Measurements from ENCODE around the gene PHF21B.
"Not testable (repeated sequence)": the region's sequence is repeated elsewhere in the genome, so short reads cannot be mapped to it uniquely, and the experiment has no call there.

PHF21B gene

DNA sequence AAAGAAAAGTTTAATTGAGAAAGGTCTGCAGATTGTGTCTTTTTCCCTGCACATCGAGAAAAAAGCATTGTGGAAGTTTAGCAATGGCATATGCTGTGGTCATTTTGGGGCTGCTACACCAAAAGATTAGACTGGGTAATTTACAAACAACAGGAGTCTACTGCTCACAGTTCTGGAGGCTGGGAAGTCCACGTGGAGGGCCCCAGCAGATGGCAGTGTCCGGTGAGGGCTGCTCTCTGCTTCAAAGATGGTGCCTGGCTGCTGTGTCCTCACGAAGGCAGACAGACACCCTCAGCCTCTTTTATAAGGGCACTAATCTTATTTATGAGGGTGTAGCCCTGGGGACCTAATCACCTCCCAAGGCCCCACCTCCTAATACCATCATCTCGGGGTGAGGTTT, 21.1 kb downstream of the PHF21B start:
- no peak for DNase-seq

DNA sequence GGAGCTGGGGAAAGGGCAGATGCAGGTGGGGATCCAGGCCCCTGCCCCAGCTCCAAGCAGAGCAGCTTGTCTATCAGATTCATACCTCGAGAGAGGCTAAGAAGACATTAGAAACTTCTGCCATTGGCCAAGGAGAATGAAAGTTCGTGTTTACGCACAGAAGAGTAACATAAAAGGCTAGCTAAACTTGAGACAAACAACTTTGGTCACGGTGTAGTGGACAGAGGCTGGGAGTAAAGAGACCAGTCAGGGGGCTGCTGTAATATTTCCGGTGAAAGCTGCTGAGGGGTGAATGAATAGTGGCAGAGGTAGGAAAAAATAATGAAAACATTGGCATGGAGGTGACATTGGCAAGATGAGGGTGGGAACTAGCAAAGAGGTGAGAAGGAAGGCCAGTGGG, 22.9 kb downstream of the PHF21B start:
- DNase-seq = no peak

DNA sequence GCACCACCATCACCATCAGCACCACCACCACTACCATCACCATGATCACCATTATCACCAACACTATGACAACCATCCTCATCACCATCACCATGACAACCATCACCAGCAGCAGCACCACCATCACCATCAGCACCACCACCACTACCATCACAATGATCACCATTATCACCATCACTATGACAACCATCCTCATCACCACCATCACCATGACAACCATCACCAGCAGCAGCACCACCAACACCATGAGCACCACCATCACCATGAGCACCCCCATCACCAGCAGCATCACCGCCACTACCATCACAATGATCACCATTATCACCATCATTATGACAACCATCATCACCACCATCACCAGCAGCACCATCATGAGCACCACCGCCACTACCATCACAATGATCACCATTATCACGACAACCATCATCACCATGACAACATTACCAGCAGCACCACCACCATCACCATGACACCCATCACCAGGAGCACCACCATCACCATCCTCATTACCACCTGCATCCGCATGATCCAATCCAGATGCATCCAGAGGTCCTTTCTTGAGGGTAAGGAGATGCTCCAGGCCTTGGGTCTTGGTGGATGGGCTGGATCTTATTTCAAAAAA, 23.8 kb downstream of the PHF21B start:
- DNase-seq = no peak

DNA sequence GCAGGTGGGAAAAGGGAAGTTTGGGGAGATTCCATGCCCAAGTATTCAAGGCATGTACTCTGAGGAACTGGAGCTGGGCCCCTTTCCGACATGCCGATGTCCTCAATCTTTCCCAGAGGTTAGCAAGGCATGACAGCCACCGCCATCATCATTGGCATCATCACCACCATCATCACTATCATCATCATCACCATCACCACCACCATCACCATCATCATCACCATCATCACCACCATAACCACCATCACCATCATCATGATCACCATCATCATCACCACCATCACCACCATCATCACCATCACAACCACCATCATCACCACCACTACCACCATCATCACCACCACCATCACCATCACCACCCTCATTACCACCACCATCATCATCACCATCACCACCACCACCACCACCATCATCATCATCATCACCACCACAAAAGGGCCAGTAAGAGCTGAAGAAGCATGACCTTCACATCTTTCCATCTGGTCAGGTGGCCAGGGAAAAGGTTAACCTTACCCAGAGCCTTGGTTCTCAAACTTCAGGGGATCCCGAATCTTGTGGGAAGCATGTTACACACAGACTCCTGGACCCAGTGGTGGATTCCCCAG, 25.8 kb downstream of the PHF21B start:
- no peak for DNase-seq

DNA sequence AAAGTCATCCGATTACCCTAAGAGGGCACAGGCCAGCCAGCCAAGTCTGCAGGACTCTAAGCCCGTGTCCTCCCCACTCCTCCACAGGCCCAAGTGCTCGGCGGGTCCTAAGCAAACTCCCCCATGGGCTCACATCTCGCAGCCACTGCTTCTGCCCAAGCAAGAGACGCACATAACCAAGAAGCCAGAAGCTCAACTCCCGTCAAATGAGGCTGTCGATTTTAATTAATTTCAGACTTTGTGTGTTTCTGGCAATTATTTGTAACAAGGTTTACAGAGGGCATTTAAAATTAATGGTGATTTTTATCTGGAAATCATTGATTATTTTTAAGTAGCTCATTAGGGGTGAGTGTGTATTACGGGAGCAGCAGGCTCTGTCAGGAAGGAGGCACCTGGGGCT, 27.4 kb downstream of the PHF21B start:
- DNase-seq = no peak

DNA sequence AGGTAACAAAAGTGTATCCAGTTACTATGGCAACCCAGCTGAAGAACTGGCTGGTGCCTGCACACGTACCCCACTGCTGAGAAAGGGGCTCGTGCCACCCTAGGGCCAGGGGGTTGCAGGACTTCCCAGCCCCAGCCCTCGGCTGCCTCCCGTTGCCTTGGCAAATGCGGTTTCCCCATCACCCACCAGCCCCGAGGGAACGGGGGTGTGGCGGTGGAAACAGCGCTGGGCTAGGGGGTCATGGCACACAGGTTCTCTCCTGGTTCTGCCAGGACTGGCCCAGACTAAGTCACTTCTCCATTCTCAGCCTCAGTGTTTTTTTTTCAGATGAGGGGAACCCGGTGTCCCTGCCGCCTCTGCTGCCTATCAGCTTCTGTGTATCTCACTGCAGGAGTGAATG, 27.9 kb downstream of the PHF21B start:
- DNase-seq = no peak

DNA sequence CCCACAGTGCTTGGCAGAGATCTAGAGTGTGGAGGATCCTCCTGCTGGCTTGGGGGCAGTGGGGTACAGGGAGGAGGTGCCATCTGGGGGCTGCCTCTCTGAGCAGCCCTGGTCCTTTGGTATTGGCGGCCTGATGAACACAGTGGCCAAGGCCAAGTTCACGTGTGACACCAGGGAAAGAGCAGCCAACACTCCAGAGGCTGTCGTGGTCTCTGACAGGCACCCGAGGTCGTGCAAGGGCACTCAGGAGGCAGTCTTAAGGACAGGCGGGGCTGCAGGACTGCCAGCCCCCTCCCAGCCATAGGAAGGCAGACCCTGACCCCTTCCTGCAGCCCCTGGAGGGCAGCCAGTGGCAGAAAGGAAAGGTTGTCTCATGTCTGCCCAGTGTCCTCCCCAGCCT, 30.7 kb downstream of the PHF21B start:
- DNase-seq = no peak

DNA sequence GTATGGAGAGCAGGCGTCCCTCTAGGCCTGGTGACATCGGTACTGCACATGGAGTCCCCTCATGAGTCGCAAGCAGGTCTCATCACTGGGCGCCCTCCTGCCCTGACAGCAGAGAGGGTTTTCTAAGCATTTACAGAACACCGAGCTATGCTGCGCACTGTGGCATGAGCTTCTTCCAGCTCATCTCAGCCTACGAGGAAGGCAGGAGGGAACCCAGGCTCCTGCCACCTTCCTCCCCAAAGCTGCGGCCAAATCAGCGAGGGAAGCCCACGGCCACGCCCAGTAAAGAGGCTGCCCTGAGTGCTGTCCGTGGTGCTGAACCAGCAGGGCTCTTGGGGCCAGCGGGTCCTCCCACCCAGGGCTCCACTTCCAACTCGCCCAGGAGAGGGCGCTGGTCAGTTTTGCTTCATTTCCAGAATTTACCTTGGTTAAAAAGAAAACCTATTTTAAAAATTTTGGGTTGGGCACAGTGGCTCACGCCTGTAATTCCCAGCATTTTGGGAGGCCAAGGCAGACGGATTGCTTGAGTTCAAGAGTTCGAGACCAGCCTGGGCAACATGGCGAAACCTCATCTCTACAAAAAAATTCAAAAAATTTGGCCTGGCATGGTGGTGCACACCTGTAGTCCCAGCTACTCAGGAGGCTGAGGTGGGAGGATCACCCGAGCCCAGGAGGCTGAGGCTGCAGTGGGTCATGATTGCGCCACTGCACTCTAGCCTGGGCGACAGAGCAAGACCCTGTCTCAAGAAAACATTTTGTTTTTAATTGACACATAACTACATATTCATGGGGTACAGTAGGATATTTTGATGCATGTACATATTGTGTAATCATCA, 34.2 kb downstream of the PHF21B start:
- peak; percentile 89 for DNase-seq

DNA sequence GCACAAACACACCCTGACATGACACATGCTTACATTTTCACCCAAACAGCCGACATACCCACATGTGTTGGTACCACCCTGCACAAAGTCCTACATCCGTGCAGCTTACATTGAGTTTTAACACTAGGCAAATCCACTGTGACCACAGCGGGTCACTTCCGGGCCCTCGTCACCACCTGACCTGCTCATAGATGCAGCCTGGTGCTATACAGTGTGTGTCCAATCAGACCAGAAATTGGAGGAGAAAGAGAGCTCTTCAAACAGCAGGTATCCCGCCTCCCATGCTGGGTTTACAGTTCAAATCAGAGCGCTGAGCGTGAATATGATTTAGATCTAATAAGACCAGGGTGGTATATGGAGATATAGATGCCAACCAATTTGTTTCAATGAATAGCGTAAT, 35.4 kb downstream of the PHF21B start:
- no peak for DNase-seq

DNA sequence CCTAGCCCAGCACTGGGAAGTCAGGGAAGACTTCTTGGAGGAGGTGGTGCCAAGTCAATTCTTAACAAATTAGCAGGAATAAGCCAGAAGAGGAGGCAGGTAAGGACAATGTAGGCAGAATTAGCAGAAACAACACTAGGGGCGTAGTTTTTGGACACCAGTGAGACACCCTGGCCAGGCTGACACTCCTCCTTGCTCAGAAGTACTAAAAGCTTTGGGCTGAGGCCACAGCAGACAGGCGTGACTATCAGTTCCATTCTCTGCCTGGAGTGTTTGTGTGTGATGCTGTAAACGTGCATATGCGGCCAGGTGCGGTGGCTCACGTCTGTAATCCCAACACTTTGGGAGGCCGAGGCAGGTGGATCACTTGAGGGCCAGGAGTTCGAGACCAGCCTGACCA, 36.0 kb downstream of the PHF21B start:
- DNase-seq = no peak

DNA sequence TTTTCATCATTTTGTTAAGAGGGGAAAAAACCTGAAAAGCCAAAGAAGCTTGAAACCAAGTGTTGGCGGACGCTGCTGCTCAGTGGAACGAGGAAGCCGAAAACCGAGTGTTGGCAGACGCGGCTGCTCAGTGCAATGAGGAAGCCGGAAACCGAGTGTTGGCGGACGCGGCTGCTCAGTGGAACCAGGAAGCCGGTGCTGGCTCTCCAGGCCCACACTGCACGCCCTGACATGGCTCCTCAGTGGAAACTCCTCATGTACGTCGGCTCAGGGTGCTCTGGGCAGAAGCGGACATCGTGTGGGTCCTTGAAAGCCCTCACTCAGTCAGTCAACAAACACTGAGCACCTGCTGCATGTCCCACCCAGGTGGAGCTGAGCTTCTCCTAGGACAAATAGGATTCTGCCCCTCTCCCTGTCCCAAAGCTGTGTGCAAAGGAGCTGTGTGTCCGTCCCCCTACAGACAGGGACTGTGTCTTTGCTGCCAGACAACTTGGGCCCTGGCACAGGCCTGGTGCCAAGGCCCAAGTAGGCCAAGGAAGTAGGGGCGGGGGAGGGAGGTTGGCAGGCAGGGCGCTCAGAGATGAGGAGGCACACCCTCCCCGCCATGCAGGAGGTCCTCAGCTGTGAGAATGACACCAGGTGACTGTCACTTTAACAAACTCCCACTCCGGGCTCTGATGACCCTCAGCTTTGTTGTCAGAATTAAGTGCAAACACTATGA, 37.3 kb downstream of the PHF21B start:
- DNase-seq = peak; percentile 30

DNA sequence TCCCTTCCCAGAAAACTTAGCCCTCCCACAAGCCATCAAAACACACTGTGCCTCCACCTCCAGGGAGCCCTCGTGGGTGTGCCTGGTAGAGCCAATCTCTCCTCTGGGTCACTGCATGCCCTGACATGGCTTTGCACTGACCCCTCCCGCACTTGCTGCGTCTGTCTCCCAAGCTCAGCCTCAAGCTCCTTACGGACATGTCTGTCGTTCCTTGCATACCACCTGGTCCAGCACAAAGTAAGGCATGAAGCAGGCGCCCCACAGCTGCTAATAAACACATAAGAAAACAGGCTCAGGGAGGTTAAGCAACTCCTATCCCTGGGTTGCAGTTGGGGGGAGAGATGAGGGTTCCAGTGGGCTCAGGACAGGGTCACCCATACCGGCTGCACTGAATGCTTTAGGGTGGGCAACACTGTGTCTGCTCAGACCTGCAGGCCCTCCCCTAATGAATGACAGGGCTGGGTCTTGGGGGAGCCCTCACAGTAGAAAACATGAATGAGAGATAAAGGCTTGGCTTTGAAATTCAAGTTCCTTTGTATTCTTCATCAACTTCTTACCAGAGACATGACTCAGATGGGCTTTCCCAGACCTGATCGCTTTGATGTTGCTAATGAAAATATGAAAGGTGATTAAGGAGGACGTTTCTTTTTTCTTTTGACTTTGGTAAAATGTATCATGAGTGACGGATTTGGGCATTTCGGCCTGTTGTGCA, 38.0 kb downstream of the PHF21B start:
- DNase-seq = no peak

DNA sequence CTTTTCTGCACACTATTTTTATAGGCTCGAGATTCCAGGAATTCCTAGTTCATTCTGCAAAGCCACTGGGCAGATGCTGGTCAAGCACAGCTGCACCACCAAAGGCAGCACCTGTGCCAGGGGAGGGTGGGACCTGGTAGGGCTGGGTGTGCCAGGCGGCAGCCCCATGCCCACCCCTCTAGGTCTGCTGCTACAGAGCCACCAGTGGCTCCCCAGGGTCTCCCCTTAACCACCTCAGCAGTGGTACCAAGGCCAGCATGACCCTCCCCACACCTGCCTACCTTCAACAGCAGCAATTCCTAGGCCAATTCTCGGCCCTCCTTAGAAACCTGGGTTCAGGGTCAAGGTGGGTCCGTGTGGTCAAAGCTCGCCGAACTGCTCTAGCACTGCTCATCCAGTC, 39.5 kb downstream of the PHF21B start:
- DNase-seq = no peak

DNA sequence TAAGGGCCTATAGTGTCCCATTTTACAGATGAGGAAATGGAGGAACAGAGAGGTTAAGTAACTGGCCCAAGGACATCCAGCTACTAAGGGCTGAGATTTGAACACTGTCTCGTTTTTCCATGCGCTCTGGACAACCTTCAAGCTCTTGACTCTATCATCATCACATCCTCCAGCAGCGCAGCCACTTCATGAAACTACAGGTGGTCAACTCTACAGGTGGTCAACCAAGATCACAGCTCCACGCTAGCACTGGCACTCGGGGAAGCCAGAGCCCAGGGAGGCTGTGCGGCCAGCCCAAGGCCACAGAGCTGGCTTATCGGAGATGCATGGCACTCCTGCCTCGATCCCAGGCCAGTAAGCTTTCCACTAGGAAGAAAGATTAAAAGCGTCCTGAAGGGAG, 40.0 kb downstream of the PHF21B start:
- DNase-seq = no peak

DNA sequence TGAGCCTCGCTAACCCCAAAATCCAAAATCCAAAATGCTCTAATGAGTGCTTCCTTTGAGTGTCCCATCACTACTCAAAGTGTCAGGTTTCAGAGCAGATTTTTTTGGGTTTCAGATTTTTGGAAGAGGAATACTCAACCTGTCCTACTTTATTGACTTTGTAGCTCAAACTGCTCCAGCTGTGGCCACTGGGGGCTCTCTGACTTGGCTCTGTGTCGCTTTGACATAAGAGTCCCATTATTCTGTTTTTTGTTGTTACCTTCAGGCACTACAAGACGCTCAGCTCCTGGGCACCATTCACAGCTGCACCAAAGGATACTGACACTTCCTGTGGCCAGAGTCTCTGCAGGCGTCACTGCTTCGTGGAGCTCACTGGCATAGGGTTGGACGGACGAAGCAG, 41.1 kb downstream of the PHF21B start:
- no peak for DNase-seq

DNA sequence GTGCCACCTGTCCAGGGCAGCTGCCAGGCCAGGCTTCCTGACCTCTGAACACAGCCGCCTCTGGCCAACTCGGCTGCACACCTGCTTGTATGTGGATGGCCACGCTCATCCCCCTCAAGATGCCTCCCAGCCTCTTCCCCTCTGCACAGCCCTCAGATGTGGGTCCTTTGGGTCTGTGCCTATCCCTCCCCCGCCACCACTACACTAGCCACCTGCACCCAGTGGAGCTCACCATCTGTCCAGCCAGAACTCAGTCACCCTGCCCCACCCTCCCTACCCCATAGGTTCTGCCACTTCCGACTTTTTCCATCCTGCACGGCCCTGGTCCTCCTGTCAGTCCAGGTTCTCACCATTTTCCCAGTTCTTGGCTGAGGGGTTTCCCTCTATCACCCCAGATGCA, 44.6 kb downstream of the PHF21B start:
- no peak for DNase-seq

DNA sequence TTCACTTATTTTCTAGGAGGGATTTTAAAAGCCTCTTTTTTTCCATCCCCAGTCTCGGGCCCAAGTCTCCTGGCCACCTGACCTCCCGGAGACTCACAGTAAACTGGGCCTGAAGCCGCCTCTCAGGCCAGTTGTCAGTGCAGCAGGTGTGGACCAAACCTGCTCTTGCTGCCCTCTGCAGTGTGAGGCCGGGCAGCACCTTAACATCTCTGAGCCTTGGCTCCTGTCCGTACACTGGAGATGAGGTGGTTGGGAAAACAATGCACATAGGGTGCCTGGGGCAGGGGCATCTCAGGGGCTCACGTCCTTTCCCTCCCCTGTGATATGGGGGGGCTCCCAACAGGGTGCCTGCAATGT, 45.1 kb downstream of the PHF21B start:
- DNase-seq = no peak

DNA sequence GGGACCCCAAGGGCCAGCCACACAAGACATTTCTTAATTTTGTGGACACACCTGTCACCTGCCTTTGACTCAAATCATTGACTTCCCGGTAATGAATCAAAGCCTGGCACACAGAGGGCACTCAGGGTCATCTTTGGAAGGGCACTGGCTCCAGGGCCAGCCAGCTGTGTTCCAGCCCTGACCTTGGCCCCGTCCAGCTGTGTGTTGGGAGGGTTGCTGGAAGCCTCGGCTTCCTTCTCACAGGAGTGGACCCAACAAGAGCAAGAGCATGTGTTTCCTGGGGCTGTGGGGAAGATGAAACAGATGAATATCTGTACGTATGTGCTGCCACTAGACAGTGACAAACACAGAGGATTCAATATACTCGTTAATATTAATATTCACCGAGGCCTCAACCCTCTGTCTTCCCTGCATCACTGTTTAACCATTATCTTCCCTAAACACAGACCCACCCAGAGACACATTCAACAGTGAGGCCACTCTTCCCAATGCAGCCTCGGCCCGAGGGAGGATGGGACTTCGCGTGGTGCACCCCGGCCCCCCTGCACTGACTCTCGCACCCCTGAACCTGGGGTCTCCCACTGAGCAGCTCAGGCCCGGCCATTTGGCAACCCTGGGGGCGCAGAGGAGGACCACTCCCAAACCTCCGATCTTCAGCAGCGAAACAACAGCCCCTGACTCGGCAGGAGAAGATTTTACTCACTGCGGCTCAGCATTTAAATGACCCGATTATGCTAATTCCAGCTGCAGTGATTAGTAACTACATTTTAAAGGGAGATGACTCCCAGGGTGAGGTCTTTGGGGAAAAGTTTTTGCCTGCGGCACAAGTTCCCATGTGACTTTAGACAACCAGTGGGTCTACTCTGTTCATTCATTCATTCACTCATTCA, 45.7 kb downstream of the PHF21B start:
- no peak for DNase-seq

DNA sequence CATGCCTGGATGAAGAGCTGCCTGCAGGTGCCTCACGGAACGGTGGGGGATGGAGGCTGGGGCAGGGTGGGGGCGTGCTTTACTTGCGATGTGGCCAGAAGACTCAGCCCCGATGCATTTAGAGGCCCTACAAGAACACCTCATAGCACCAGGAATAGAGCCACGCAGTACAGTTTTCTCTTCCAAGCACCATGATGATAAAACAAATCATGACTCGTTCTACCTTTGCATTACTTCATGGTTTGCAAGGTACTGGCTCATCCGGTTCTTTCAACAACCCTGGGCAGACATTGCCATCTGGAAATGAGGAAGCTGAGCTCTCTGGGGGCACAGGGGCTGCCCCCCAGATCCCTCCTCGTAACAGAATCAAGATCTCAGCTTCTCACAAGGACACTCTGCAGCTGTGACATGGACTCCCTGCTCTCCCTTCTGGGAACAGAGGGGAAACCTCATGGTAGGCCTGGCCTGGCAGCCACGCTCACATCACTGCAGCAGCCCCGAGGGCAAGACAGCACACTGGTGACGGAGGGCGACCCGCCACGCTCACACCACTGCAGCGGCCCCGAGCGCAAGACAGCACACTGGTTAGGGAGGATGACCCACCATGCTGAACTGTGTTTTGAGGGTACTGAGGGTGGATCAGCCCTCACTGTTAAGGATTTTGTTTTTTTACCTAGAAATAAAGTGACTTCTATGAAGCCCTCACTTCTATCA, 46.9 kb downstream of the PHF21B start:
- DNase-seq = no peak

DNA sequence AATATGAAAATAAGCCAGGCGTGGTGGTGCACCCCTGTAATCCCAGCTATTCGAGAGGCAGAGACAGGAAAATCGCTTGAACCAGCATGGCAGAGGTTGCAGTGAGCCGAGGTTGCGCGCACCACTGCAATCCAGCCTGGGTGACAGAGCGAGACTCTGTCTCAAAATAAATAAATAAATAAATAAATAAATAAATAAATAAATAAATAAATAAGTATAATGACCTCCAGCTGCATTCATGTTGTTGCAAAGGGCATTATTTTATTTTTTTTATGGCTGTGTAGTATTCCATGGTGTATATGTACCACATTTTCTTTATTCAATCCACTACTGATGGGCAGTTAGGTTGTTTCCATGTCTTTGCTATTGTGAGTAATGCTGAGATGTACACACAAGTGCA, 48.1 kb downstream of the PHF21B start:
- DNase-seq = not testable (repeated sequence)

Measured in right hindlimb (tissue), 1 donor.